Measurements from ENCODE around the gene JAM2. TPM values are rescaled to one million over a fixed set of nuclear protein-coding genes. Genes with fewer than 3 reads are reported as not detected.
"Not testable (repeated sequence)": the region's sequence is repeated elsewhere in the genome, so short reads cannot be mapped to it uniquely, and the experiment has no call there.

Gene JAM2
- total RNA-seq, 4 donors from 2014 or later, result 0.38 to 10.5 (median 2.5) TPM

GRCh38 chr21:25687787-25688186 lies 48.7 kb downstream of the JAM2 start:
- no peak for DNase-seq
- H3K27ac ChIP-seq, result peak overlapping the region in 3 of 4 donors; percentile 34 to 47 (median 35)

GRCh38 chr21:25688275-25689155 lies 49.5 kb downstream of the JAM2 start:
- H3K4me3 ChIP-seq, result no peak overlapping the region
- no peaks in the 10 kb centered on the region for H3K4me1 ChIP-seq
- no peaks in the 10 kb centered on the region for H3K27me3 ChIP-seq
- H3K9me3 ChIP-seq, result no peaks in the 10 kb centered on the region
- H3K36me3 ChIP-seq, result no peaks in the 10 kb centered on the region
- 60 to 65% methylated on average over 9 of the region's 9 CpGs for WGBS, 2 donors
- intact Hi-C loops (cut with DNase I), result no loop called here
- H3K27ac ChIP-seq, result peak overlapping the region in 3 of 4 donors; percentile 15 to 47 (median 35)
- DNase-seq, result no peak
- TF ChIP-seq CTCF (IDR thresholded peaks at IDR 0.05), result no peak
- TF ChIP-seq POLR2A (IDR thresholded peaks at IDR 0.05), result no peak

More at GRCh38 chr21:25687787-25688186, 48.7 kb downstream of the JAM2 start:
- H3K4me3 ChIP-seq, result no peak overlapping the region
- no peaks in the 10 kb centered on the region for H3K9me3 ChIP-seq
- no peaks in the 10 kb centered on the region for H3K4me1 ChIP-seq
- TF ChIP-seq CTCF (IDR thresholded peaks at IDR 0.05) (no peak), POLR2A (IDR thresholded peaks at IDR 0.05) (no peak)
- intact Hi-C loops (cut with DNase I), result no loop called here
- no peaks in the 10 kb centered on the region for H3K27me3 ChIP-seq
- WGBS, 2 donors, result 82 to 85% methylated on average over 4 of the region's 4 CpGs
- H3K36me3 ChIP-seq, result no peaks in the 10 kb centered on the region

DNA sequence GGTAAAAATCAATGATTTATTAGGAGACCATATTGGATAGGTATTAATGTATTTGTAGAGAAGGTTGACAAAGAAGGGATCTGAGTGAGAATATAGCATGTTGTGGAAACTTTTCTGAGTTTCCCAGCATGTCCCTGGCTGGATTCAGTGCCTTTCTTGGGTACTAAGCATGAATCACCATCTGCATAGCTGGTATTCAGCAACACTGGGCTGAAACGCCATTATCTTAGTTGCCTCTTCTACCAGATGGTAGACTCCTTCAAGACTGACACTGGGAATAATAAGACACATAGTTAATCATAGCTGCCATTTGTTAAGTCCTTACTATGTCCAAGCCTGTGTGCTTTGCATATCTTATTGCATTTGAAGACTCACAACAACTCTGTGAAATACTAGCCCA lies 50.2 kb downstream of the JAM2 start:
- Histone ChIP-seq H3K36me3 (peaks cover 0 to 5% (median 0%) of the 10 kb centered on the region in 3 donors), H3K9me3 (no peaks in the 10 kb centered on the region), H3K4me3 (no peak overlapping the region), H3K27ac (peak overlapping the region in 1 of 4 donors; percentile 42), H3K27me3 (no peaks in the 10 kb centered on the region), H3K4me1 (no peaks in the 10 kb centered on the region)
- no peak for DNase-seq
- no peak for TF ChIP-seq CTCF (IDR thresholded peaks at IDR 0.05)
- TF ChIP-seq POLR2A (IDR thresholded peaks at IDR 0.05), result no peak
- 50 to 67% methylated on average over 1 of the region's 1 CpG for WGBS, 2 donors
- intact Hi-C loops (cut with DNase I), result no loop called here

- H3K4me3 ChIP-seq, result no peak overlapping the region
- H3K36me3 ChIP-seq, result peaks cover 0 to 9% (median 0%) of the 10 kb centered on the region in 3 donors
- H3K27ac ChIP-seq, result no peak overlapping the region
- no peak for DNase-seq
- no peaks in the 10 kb centered on the region for H3K27me3 ChIP-seq
- H3K4me1 ChIP-seq, result no peaks in the 10 kb centered on the region
- WGBS, 2 donors, result 65 to 75% methylated on average over 3 of the region's 3 CpGs
- no peaks in the 10 kb centered on the region for H3K9me3 ChIP-seq
- TF ChIP-seq POLR2A (IDR thresholded peaks at IDR 0.05) (no peak), CTCF (IDR thresholded peaks at IDR 0.05) (no peak)
- intact Hi-C loops (cut with DNase I), result no loop called here
Measured at GRCh38 chr21:25691976-25692375, 52.9 kb downstream of the JAM2 start.

GRCh38 chr21:25695461-25695860 lies 56.4 kb downstream of the JAM2 start:
- H3K36me3 ChIP-seq; H3K27ac ChIP-seq; DNase-seq; H3K9me3 ChIP-seq; H3K27me3 ChIP-seq; H3K4me1 ChIP-seq; intact Hi-C loops (cut with DNase I); H3K4me3 ChIP-seq: not testable (repeated sequence)
- no CpG with 5 or more reads among the region's 36 CpGs for WGBS, 2 donors
